Naive thymus-derived CD8-positive, alpha-beta T cell (primary cell): ENCODE data around the gene LPP. TPM values are rescaled to one million over a fixed set of nuclear protein-coding genes. Genes with fewer than 3 reads are reported as not detected.

ENCODE experiments used
- ATAC-seq, 2 donors: fragments of 150-1000 bp; cut with Tn5 transposase in 1 of 2; sonication (Bioruptor Pico), chemical (Tn5 transposase) in 1 of 2; 1 replicate in 1 of 2; 2 replicates in 1 of 2; pipeline ENCODE4 v1.10.0; 2021; ENCODE audit warnings: mild to moderate bottlenecking in 2 of 2, moderate library complexity in 2 of 2
- POLR2A ChIA-PET: fragments of 350-600 bp; sonication (Branson Sonifier 250); formaldehyde crosslinking; loops from one replicate; lab custom pipeline; 2021; ENCODE audit warnings: antibody characterized with exemption; lab: Charles Lee
- DNase-seq, 10 donors: peaks; one replicate each; pipeline versions ENCODE4 v3.0.0 to v3.0.0-alpha.2; 2020 to 2022
- H3K27ac Mint-ChIP-seq, 10 donors: one replicate each; pipeline ENCODE4 v1.8.0; 2020 to 2022; ENCODE audit warnings: mild to moderate bottlenecking in 10 of 10, mixed read lengths in 10 of 10, moderate library complexity in 4 of 10, inconsistent platforms in 1 of 10
- H3K27me3 Mint-ChIP-seq, 5 donors: one replicate each; pipeline ENCODE4 v1.8.0; 2021 to 2022; ENCODE audit warnings: mixed read lengths in 5 of 5
- H3K36me3 Mint-ChIP-seq, 3 donors: one replicate each; pipeline ENCODE4 v1.8.0; 2020 to 2022; ENCODE audit warnings: mixed read lengths in 3 of 3, mild to moderate bottlenecking in 2 of 3, inconsistent platforms in 1 of 3
- H3K4me1 Mint-ChIP-seq, 4 donors: one replicate each; pipeline ENCODE4 v1.8.0; 2021 to 2022; ENCODE audit warnings: mixed read lengths in 4 of 4
- H3K4me3 Mint-ChIP-seq, 10 donors: one replicate each; pipeline ENCODE4 v1.8.0; 2020 to 2022; ENCODE audit warnings: mild to moderate bottlenecking in 10 of 10, mixed read lengths in 10 of 10, moderate library complexity in 6 of 10, inconsistent platforms in 1 of 10
- H3K9me3 Mint-ChIP-seq, 9 donors: one replicate each; pipeline ENCODE4 v1.8.0; 2020 to 2022; ENCODE audit warnings: mixed read lengths in 9 of 9, mild to moderate bottlenecking in 3 of 9, inconsistent platforms in 1 of 9, moderate library complexity in 1 of 9
- polyA plus RNA-seq, 3 donors: library from polyadenylated mRNA; unstranded; fragments of 300-500 nt; fragmentation: Illumina TruSeq; gene quantifications; one replicate each; pipeline ENCODE4 v1.2.3, GENCODE V29; 2021
- total RNA-seq, 8 experiments: library from RNA in 2 of 8; stranded (reverse) in 2 of 8; gene quantifications; one replicate each; pipeline ENCODE4 v1.2.3 and lab custom pipeline; 2021 to 2026

Gene LPP
- total and polyA plus RNA-seq, 5 experiments from 2014 or later = 4.9 to 12.5 (median 7.7) TPM

DNA sequence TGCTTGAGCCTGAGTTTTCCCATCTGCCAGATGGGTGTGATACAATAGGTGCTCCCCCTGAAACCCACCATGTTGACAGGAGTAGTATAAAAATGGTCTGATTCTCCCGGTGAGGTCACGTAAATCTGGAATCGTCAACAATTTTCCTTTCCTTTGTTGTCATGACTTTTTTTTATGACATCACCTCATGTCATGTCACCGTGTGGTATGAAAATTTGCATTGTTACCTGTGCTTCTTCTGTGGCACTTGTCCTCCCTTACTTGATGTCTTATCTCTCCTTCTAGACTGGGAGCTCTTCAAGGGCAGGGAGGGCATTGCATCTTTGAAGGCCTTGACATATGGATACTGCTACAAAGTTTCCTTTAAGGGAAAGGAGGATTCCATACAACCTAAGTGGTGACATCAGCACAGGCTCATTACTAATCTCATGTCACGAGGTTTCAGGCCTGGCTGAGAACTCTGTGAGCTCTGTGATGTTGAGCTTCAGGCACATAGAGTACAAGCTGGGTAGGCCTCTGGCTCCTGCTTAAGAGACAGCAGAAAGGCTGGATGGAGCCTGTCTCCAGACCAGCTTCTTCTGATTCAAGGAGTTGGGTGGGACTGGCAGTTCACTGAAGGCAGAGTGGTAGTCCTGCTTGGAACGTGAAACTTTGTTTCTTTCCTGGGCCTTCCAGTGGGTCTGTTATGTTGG lies 66.3 kb downstream of the LPP start:
- H3K4me3 Mint-ChIP-seq = no peak overlapping the region
- H3K36me3 Mint-ChIP-seq = peaks cover 2 to 11% (median 5%) of the 10 kb centered on the region in 3 donors
- no peaks in the 10 kb centered on the region for H3K27me3 Mint-ChIP-seq
- POLR2A ChIA-PET = no interaction called here
- ATAC-seq (no peak), DNase-seq (no peak)
- no peaks in the 10 kb centered on the region for H3K9me3 Mint-ChIP-seq
- H3K27ac Mint-ChIP-seq = no peak overlapping the region
- H3K4me1 Mint-ChIP-seq = peaks cover 15 to 25% (median 22%) of the 10 kb centered on the region in 4 donors

DNA sequence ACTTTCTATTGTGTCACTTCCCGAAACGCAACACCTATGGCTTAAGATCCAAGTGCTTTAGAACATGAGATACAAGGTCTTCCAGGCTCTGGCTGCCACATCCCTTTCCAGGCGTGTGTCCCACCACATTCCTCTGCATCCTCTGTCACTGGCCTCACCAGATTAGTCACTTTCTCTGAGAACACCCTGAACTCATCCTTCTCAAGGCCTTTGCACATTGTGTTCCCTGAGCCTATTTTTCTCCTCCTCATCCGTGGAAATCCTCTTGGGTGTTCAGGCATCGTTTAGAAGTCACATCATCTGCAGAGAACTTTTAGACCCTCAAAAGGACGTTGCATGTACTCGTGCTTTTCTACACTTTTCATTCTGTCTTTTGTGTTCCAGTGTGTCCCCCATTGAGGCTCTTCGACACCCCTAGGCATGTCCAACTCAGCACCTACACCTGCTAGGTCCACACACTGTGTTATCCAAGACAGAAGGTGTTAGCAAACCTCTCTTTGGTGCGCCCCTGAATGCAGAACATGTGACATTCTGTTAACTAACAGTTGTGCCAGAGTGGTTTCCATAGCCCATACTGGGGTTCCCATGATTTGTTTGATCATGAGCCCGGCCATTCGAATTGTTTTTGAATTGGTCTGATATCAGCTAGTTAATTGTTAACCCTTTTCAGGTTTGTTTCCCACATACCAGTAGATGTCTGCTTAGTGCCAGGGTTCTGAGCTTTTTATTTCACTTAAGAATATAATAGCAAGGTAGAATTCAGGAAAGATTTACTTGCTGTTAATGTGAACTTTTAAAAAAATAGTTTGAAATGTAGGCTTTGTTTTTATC lies 67.2 kb downstream of the LPP start:
- H3K9me3 Mint-ChIP-seq = no peaks in the 10 kb centered on the region
- H3K27ac Mint-ChIP-seq = peak overlapping the region in 2 of 10 donors; percentile 13 to 32
- ATAC-seq = no peak
- H3K36me3 Mint-ChIP-seq = peaks cover 2 to 14% (median 5%) of the 10 kb centered on the region in 3 donors
- POLR2A ChIA-PET = no interaction called here
- peaks cover 15 to 22% (median 17%) of the 10 kb centered on the region in 4 donors for H3K4me1 Mint-ChIP-seq
- H3K27me3 Mint-ChIP-seq = no peaks in the 10 kb centered on the region
- no peak for DNase-seq
- H3K4me3 Mint-ChIP-seq = no peak overlapping the region

DNA sequence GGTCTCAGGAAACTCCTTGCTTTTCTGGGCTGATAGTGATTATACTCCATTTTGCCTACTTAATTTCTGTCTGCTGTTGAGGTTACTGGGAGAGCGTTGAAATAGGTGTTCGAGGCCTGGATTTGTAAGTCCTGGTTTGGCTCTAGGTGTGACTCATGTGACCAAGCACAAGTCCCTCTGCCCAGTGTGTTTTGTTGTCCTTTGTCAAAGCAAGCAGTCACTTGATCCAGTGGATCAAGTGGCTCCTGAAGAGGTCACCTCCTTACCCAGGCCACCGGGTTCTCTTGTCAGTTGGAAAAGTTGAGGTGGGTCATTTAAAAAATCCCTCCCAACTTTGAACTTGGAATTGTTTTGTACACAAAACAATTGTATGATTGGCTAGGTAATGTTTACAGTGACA lies 70.0 kb downstream of the LPP start:
- Mint-ChIP-seq H3K9me3 (no peaks in the 10 kb centered on the region), H3K27ac (no peak overlapping the region), H3K4me1 (peaks cover 2 to 9% (median 6%) of the 10 kb centered on the region in 4 donors), H3K36me3 (peaks cover 5 to 24% (median 7%) of the 10 kb centered on the region in 3 donors), H3K4me3 (no peak overlapping the region), H3K27me3 (no peaks in the 10 kb centered on the region)
- no peak for DNase-seq
- POLR2A ChIA-PET = no interaction called here
- ATAC-seq = no peak

DNA sequence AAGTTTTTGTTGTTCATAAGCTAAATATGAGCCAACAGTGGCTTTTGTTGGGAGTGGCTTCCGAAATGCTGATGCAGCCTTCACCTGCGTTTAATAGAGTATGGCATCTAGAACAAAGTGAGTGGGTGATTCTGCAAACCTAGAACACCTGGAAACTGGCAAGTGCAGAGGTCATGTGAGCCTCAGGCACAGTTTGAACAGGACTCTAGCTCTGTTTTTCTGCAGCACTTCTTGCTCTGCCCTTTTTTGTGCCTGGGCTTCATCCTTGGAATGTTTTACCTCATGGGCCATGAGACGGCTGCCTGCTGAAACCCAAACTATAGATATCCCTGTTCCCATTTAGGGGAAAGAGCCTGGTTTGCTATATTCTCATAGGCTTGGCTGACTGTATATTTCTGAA lies 73.5 kb downstream of the LPP start:
- ATAC-seq (no peak), DNase-seq (no peak)
- no peak overlapping the region for H3K4me3 Mint-ChIP-seq
- no peak overlapping the region for H3K27ac Mint-ChIP-seq
- POLR2A ChIA-PET = no interaction called here
- H3K4me1 Mint-ChIP-seq = peaks cover 0 to 8% (median 2%) of the 10 kb centered on the region in 4 donors
- H3K9me3 Mint-ChIP-seq = no peaks in the 10 kb centered on the region
- no peaks in the 10 kb centered on the region for H3K27me3 Mint-ChIP-seq
- peaks cover 4 to 33% (median 9%) of the 10 kb centered on the region in 3 donors for H3K36me3 Mint-ChIP-seq

DNA sequence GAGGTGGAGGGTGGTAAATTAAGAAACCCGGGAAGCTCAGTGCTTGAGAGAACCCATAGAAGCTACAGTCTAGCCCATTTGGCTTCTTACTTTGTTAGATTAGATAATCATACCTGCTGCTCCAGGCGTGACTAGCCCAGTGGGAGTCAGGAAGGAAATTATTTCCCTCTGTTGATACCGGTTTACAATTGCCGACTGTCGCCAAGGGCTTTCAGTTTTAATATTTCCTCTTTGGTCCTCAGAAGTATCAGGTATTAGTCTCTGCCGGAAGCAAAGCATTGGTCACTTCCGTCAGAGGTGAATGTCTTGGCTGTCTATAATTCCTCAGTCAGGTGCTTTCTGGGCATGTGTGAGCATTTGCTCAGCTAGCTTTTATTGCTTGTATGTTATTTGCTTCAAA lies 75.2 kb downstream of the LPP start:
- POLR2A ChIA-PET = no interaction called here
- Mint-ChIP-seq H3K27ac (no peak overlapping the region), H3K4me1 (peaks cover 7 to 12% (median 8%) of the 10 kb centered on the region in 4 donors), H3K27me3 (no peaks in the 10 kb centered on the region), H3K36me3 (peaks cover 4 to 31% (median 9%) of the 10 kb centered on the region in 3 donors), H3K9me3 (no peaks in the 10 kb centered on the region), H3K4me3 (no peak overlapping the region)
- DNase-seq = no peak
- ATAC-seq = no peak

DNA sequence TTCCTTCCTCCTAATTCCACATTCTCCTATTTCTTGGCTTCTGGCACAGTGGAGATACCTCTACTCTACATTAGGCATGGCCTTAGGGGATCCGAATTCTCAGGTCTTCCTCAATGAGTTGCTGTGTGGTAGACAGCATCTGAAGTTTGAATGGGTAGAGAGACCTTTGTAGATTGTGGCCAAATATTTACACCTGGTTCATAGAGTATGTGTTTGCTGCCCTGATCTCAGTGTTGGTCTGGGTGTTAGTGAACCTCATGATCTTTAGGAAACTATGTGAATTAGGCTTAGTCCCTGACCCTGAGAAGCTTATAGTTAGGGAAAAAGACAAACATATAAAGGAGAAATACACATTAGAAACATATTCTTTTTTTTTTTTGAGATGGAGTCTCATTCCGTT lies 75.8 kb downstream of the LPP start:
- ATAC-seq (no peak), DNase-seq (no peak)
- Mint-ChIP-seq H3K4me1 (peaks cover 8 to 14% (median 12%) of the 10 kb centered on the region in 4 donors), H3K4me3 (no peak overlapping the region), H3K9me3 (no peaks in the 10 kb centered on the region), H3K27me3 (no peaks in the 10 kb centered on the region), H3K36me3 (peaks cover 4 to 29% (median 9%) of the 10 kb centered on the region in 3 donors), H3K27ac (peak overlapping the region in 2 of 10 donors; percentile 58 to 77)
- POLR2A ChIA-PET = no interaction called here

DNA sequence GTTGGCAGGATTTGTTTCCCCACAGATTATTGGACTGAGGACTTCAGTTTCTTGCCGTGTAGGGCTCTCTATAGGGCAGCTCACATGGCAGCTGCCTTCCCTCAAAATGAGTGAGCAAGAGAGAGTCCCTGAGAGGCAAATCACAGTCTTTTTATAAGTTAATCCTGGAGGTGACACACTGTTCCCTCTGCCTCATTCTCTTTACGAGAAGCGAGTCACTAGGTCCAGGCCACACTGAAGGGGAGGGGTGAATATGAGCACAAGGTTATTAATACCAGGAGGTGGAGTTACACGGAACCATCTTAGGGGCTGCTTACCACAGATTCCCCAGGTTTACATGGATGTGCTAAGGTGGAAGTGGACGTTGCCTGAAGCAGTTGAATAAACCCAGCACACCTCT lies 77.0 kb downstream of the LPP start:
- no peak for DNase-seq
- H3K9me3 Mint-ChIP-seq = no peaks in the 10 kb centered on the region
- peaks cover 10 to 22% (median 15%) of the 10 kb centered on the region in 4 donors for H3K4me1 Mint-ChIP-seq
- no peak overlapping the region for H3K4me3 Mint-ChIP-seq
- H3K36me3 Mint-ChIP-seq = peaks cover 4 to 25% (median 7%) of the 10 kb centered on the region in 3 donors
- ATAC-seq = no peak
- H3K27me3 Mint-ChIP-seq = no peaks in the 10 kb centered on the region
- H3K27ac Mint-ChIP-seq = peak overlapping the region in 1 of 10 donors; percentile 10
- POLR2A ChIA-PET = no interaction called here

DNA sequence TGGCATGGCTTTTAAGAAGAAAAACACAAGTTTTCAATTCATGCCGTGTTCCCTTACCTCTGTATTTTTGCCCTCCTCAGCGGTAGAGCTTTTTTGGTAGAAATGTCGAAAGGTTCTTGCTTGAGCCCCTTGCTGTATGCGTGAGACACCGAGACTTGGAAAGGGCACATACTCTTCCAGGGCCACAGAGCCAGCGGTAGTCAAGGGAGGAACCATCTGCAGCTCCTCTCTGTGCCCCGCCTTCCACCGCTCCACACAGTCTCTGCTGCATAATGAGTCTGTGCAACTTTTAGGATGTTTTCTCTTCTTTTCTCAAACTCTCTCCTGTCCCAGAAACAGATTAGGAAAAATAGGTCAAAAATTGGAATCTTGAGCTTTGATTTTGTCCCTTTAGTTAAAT lies 77.5 kb downstream of the LPP start:
- Mint-ChIP-seq H3K36me3 (peaks cover 4 to 26% (median 7%) of the 10 kb centered on the region in 3 donors), H3K4me3 (no peak overlapping the region), H3K27ac (no peak overlapping the region), H3K9me3 (no peaks in the 10 kb centered on the region), H3K4me1 (peaks cover 13 to 25% (median 17%) of the 10 kb centered on the region in 4 donors), H3K27me3 (no peaks in the 10 kb centered on the region)
- POLR2A ChIA-PET = no interaction called here
- DNase-seq = no peak
- no peak for ATAC-seq

DNA sequence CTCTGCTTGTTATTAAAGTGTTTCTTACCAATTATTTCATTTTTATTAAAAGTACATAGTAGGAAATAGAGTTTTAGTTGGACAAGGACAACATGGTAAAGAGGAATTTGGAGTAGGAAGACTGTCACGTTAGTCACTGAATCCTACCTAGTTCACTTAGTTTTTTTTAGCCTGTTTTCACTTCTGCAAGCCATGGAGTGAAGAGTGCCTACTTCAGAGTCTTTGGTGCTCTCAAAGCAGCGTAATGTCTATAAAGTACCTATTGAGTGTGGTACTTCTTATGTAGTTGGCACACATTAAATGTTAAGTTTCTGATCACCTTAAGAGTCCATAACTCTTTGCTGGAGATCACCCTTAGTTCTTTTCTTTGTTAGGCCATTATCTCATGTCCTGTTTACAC lies 78.7 kb downstream of the LPP start:
- H3K4me3 Mint-ChIP-seq = no peak overlapping the region
- no peak overlapping the region for H3K27ac Mint-ChIP-seq
- no peak for DNase-seq
- no peaks in the 10 kb centered on the region for H3K27me3 Mint-ChIP-seq
- H3K4me1 Mint-ChIP-seq = peaks cover 12 to 35% (median 16%) of the 10 kb centered on the region in 4 donors
- POLR2A ChIA-PET = interaction anchor here (0.7 kb wide), 1 partner anchor 1274 kb away, joined by 6 read pairs; no protein-coding TSS in a partner anchor
- peaks cover 3 to 21% (median 4%) of the 10 kb centered on the region in 3 donors for H3K36me3 Mint-ChIP-seq
- H3K9me3 Mint-ChIP-seq = no peaks in the 10 kb centered on the region
- ATAC-seq = no peak

DNA sequence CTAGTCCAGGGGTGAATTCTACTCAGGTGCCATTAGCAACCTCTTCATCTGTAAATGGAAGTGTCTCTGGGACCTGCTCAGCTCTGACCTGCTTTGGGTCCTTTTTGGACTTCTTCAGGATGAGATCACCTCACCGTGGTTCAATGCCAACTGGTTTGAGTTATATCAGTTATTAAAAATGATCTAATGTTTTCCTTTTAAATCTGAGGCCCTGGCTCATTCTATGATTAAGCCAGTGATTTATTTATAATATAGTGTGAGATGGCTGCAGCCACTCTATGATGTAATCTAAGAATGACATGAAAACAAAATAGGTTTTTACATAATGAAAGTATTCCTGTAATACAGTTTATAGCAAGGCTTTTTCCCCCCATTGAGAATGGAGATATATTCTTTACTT lies 79.4 kb downstream of the LPP start:
- H3K27ac Mint-ChIP-seq = peak overlapping the region in 2 of 10 donors; percentile 4 to 7
- no peak for ATAC-seq
- H3K36me3 Mint-ChIP-seq = peaks cover 3 to 21% (median 4%) of the 10 kb centered on the region in 3 donors
- H3K4me3 Mint-ChIP-seq = no peak overlapping the region
- peaks cover 12 to 41% (median 19%) of the 10 kb centered on the region in 4 donors for H3K4me1 Mint-ChIP-seq
- no peaks in the 10 kb centered on the region for H3K27me3 Mint-ChIP-seq
- POLR2A ChIA-PET = no interaction called here
- H3K9me3 Mint-ChIP-seq = no peaks in the 10 kb centered on the region
- DNase-seq = no peak

DNA sequence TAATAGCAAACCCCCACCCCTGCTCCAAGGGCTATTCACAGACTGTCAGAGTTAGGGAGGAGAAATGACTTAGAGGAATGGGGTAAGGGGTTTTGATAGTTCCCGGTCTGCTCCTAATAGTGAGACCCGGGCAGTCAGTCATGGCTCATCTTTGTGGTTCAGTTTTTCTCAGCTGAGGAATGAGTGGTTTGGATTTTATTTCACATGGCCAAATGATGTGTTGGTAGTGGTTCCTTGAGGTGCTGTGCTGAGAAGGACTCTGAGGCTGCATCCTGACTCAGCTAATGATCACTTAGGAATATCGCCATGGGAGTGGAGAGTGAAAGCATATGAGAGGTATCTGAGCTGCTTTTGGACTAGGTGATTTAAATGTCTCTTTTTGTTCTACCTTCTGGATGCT lies 80.2 kb downstream of the LPP start:
- DNase-seq = no peak
- Mint-ChIP-seq H3K36me3 (peaks cover 3 to 21% (median 4%) of the 10 kb centered on the region in 3 donors), H3K27ac (peak overlapping the region in 1 of 10 donors; percentile 4), H3K4me3 (no peak overlapping the region), H3K27me3 (no peaks in the 10 kb centered on the region), H3K9me3 (no peaks in the 10 kb centered on the region), H3K4me1 (peaks cover 12 to 43% (median 19%) of the 10 kb centered on the region in 4 donors)
- POLR2A ChIA-PET = no interaction called here
- no peak for ATAC-seq

DNA sequence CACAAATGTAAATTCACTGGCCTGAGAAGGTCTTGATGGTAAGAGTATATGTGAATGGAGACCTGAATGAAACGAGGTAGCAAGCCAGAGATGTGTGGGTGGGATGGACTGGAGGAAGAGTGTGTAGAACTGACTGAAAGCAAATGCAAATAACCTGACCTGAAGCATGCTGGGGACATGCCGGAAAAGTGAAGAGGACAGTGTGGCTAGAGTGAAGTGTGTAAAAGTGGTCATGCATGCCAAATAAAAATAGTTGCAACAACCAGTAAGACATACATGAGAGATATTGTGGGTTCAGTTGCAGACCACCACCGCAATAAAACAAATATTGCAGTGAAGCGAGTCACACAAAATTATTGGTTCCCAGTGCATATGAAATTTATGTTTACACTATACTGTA lies 82.3 kb downstream of the LPP start:
- Mint-ChIP-seq H3K27ac (peak overlapping the region in 3 of 10 donors; percentile 1 to 35 (median 23)), H3K27me3 (no peaks in the 10 kb centered on the region), H3K36me3 (peaks cover 0 to 15% (median under 1%) of the 10 kb centered on the region in 3 donors), H3K9me3 (no peaks in the 10 kb centered on the region), H3K4me3 (no peak overlapping the region), H3K4me1 (peaks cover 10 to 55% (median 20%) of the 10 kb centered on the region in 4 donors)
- POLR2A ChIA-PET = no interaction called here
- ATAC-seq (no peak), DNase-seq (no peak)

DNA sequence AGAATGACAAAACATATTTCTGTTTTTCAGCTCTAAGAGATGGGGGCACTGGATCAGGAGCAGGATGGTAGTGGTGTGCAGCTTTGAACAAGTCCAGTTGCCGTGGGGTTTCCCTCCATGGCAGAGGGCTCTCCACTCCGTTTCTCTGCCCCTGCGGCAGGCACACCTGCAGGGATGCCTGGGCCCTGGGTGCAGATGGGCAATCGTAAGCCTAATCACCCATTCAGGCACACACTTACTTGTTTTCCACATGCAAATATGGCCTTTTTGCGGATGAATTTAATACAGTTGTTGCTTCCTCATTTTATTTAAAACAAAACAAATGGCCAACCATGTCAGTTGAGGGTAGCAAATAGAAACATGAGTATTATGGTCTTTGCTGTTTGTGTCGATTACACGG lies 85.1 kb downstream of the LPP start:
- H3K4me3 Mint-ChIP-seq = no peak overlapping the region
- POLR2A ChIA-PET = no interaction called here
- H3K4me1 Mint-ChIP-seq = peaks cover 8 to 71% (median 16%) of the 10 kb centered on the region in 4 donors
- DNase-seq (no peak), ATAC-seq (no peak)
- H3K27ac Mint-ChIP-seq = no peak overlapping the region
- H3K36me3 Mint-ChIP-seq = peaks cover 0 to 11% (median 3%) of the 10 kb centered on the region in 3 donors
- H3K9me3 Mint-ChIP-seq = no peaks in the 10 kb centered on the region
- no peaks in the 10 kb centered on the region for H3K27me3 Mint-ChIP-seq
